ENCODE measurements around the gene CHD1.

The CHD1 gene

GRCh38 chr5:98846520-98846919, 82.3 kb downstream of the CHD1 start:
- TF ChIP-seq CTCF (conservative IDR thresholded peaks at IDR 0.05; ENCODE audit: low read length) (no peak), EZH2phosphoT487 (IDR thresholded peaks at IDR 0.05; ENCODE audit: borderline replicate concordance) (no peak)
- H3K4me3 ChIP-seq (ENCODE audit: low read length, poor library complexity, severe bottlenecking): no peak overlapping the region
- no peak overlapping the region for H3K4me2 ChIP-seq (ENCODE audit: low read depth, low read length, poor library complexity, severe bottlenecking)
- H3F3A ChIP-seq (ENCODE audit: low read depth): no peaks in the 10 kb centered on the region
- no peaks in the 10 kb centered on the region for H4K20me1 ChIP-seq (ENCODE audit: insufficient read depth, low read length, poor library complexity, severe bottlenecking)
- H3K27me3 ChIP-seq (ENCODE audit: insufficient read depth, low read length, poor library complexity, severe bottlenecking): no peaks in the 10 kb centered on the region
- no peaks in the 10 kb centered on the region for H3K9me3 ChIP-seq (ENCODE audit: insufficient read depth, low read depth, low read length)
- no peak overlapping the region for H3K9ac ChIP-seq (ENCODE audit: low read depth, low read length, poor library complexity, severe bottlenecking)
- no peaks in the 10 kb centered on the region for H3K79me2 ChIP-seq (ENCODE audit: insufficient read depth, low read length)
- H2AFZ ChIP-seq (ENCODE audit: low read length): no peak overlapping the region
- H3K4me1 ChIP-seq (ENCODE audit: insufficient read depth, low read length, poor library complexity, severe bottlenecking): no peaks in the 10 kb centered on the region
- H3K36me3 ChIP-seq (ENCODE audit: insufficient read depth, low read length): no peaks in the 10 kb centered on the region
- no peaks in the 10 kb centered on the region for H3K9me2 ChIP-seq (replicated peaks; ENCODE audit: low read depth, low read length)

GRCh38 chr5:98845878-98846277, 82.9 kb downstream of the CHD1 start:
- H3F3A ChIP-seq (ENCODE audit: low read depth): no peaks in the 10 kb centered on the region
- no peaks in the 10 kb centered on the region for H3K9me3 ChIP-seq (ENCODE audit: insufficient read depth, low read depth, low read length)
- H3K4me2 ChIP-seq (ENCODE audit: low read depth, low read length, poor library complexity, severe bottlenecking): no peak overlapping the region
- no peak overlapping the region for H3K4me3 ChIP-seq (ENCODE audit: low read length, poor library complexity, severe bottlenecking)
- H4K20me1 ChIP-seq (ENCODE audit: insufficient read depth, low read length, poor library complexity, severe bottlenecking): no peaks in the 10 kb centered on the region
- no peak for TF ChIP-seq CTCF (conservative IDR thresholded peaks at IDR 0.05; ENCODE audit: low read length)
- no peak for TF ChIP-seq EZH2phosphoT487 (IDR thresholded peaks at IDR 0.05; ENCODE audit: borderline replicate concordance)
- H3K9ac ChIP-seq (ENCODE audit: low read depth, low read length, poor library complexity, severe bottlenecking): no peak overlapping the region
- H3K36me3 ChIP-seq (ENCODE audit: insufficient read depth, low read length): no peaks in the 10 kb centered on the region
- H2AFZ ChIP-seq (ENCODE audit: low read length): no peak overlapping the region
- no peaks in the 10 kb centered on the region for H3K4me1 ChIP-seq (ENCODE audit: insufficient read depth, low read length, poor library complexity, severe bottlenecking)
- no peaks in the 10 kb centered on the region for H3K9me2 ChIP-seq (replicated peaks; ENCODE audit: low read depth, low read length)
- H3K27me3 ChIP-seq (ENCODE audit: insufficient read depth, low read length, poor library complexity, severe bottlenecking): no peaks in the 10 kb centered on the region
- no peaks in the 10 kb centered on the region for H3K79me2 ChIP-seq (ENCODE audit: insufficient read depth, low read length)

GRCh38 chr5:98844865-98845264, 83.9 kb downstream of the CHD1 start:
- no peak overlapping the region for H3K4me2 ChIP-seq (ENCODE audit: low read depth, low read length, poor library complexity, severe bottlenecking)
- no peaks in the 10 kb centered on the region for H3K36me3 ChIP-seq (ENCODE audit: insufficient read depth, low read length)
- no peaks in the 10 kb centered on the region for H3K9me3 ChIP-seq (ENCODE audit: insufficient read depth, low read depth, low read length)
- H4K20me1 ChIP-seq (ENCODE audit: insufficient read depth, low read length, poor library complexity, severe bottlenecking): no peaks in the 10 kb centered on the region
- H3K4me3 ChIP-seq (ENCODE audit: low read length, poor library complexity, severe bottlenecking): no peak overlapping the region
- no peaks in the 10 kb centered on the region for H3K9me2 ChIP-seq (replicated peaks; ENCODE audit: low read depth, low read length)
- H2AFZ ChIP-seq (ENCODE audit: low read length): no peak overlapping the region
- TF ChIP-seq EZH2phosphoT487 (IDR thresholded peaks at IDR 0.05; ENCODE audit: borderline replicate concordance): no peak
- no peak for TF ChIP-seq CTCF (conservative IDR thresholded peaks at IDR 0.05; ENCODE audit: low read length)
- no peaks in the 10 kb centered on the region for H3F3A ChIP-seq (ENCODE audit: low read depth)
- H3K9ac ChIP-seq (ENCODE audit: low read depth, low read length, poor library complexity, severe bottlenecking): no peak overlapping the region
- H3K27me3 ChIP-seq (ENCODE audit: insufficient read depth, low read length, poor library complexity, severe bottlenecking): no peaks in the 10 kb centered on the region
- H3K79me2 ChIP-seq (ENCODE audit: insufficient read depth, low read length): no peaks in the 10 kb centered on the region
- no peaks in the 10 kb centered on the region for H3K4me1 ChIP-seq (ENCODE audit: insufficient read depth, low read length, poor library complexity, severe bottlenecking)
